ENCODE measurements around the gene OGA. TPM values are rescaled to one million over a fixed set of nuclear protein-coding genes. Genes with fewer than 3 reads are reported as not detected.

OGA gene
- total and polyA plus RNA-seq, 9 of the 15 experiments (the other 6 are each of a cell fraction or from before 2014, with no cell fraction given) = 13.5 to 73.5 (median 59.5) TPM

- 0 out of 2 replicates have a peak, but pooled peaks cover under 1% of the 10 kb centered on the region for H4K20me1 ChIP-seq (replicated peaks; ENCODE audit: control insufficient read depth, insufficient read depth, low read length)
- intact Hi-C loops (cut with micrococcal nuclease) (loop anchor here (5.0 to 10.0 kb wide), 2 partner anchors 216 to 274 kb away; partner anchors contain the start of gene ARMH3), in situ Hi-C loops (cut with MboI) (loop anchor here (5.0 to 25.0 kb wide), 5 partner anchors 236 to 771 kb away; partner anchors contain the start of genes ACTR1A, CUEDC2 and SUFU)
- TSS peak; percentile 27 for BruUV-seq (replicated peaks)
- H3K9ac ChIP-seq (ENCODE audit: insufficient read depth in 1 of 2, low read depth in 2 of 2, low read length in 2 of 2) = peak overlapping the region in 1 of 2 experiments; percentile 83; a peak in 1 of 4 replicates
- peaks cover 2% of the 10 kb centered on the region; the same call in 1 of the 3 replicates for H3K36me3 ChIP-seq (ENCODE audit: control insufficient read depth, insufficient read depth, low read length)
- ChIA-PET CTCF (ENCODE audit: low intra/inter-chr PET ratio) (interaction anchor here (0.5 to 2.5 kb wide), 6 partner anchors 230 to 763 kb away, joined by 3 to 29 read pairs (median 4); no protein-coding TSS in a partner anchor), POLR2A (interaction anchor here (0.6 to 2.9 kb wide), 17 partner anchors 17 to 311 kb away, joined by 3 to 35 read pairs (median 3); partner anchors contain the start of genes ARMH3, NOLC1 and OGA)
- peak; percentile 85 for FAIRE-seq
- peak overlapping the region; percentile 32; the same call in 1 of the 2 replicates for H3K4me2 ChIP-seq (ENCODE audit: insufficient read depth, low read length)
- 66% methylated on average over 33 of the region's 46 CpGs for WGBS (ENCODE audit: insufficient coverage, low coverage, missing lambda C conversion rate)
- no peaks in the 10 kb centered on the region for H3K9me3 ChIP-seq (replicated peaks; ENCODE audit: control insufficient read depth, insufficient read depth, low read depth, low read length)
- no peaks in the 10 kb centered on the region for H3K27me3 ChIP-seq (ENCODE audit: control insufficient read depth in 2 of 2, insufficient read depth in 2 of 2, low read length in 2 of 2)
- H3K27ac ChIP-seq (ENCODE audit: extremely low read depth, low read depth, low read length) = no peak overlapping the region
- H3K9me1 ChIP-seq (ENCODE audit: control insufficient read depth, insufficient read depth, low read length) = no peaks in the 10 kb centered on the region
- no peaks in the 10 kb centered on the region for H3K79me2 ChIP-seq (ENCODE audit: control insufficient read depth, insufficient read depth, low read length)
- DNase-seq (ENCODE audit: extremely low read depth in 1 of 4, low spot score in 3 of 4) = peak; percentile 69 to 85 (median 76)
- 0 out of 2 replicates have a peak overlapping the region, but pooled peaks have one; percentile 30 for H2AFZ ChIP-seq (ENCODE audit: low read depth, low read length)
- no peak overlapping the region for H3K4me3 ChIP-seq
- peaks cover under 1 to 21% of the 10 kb centered on the region in 2 experiments; a peak in 4 of 5 replicates for H3K4me1 ChIP-seq (replicated peaks in 1 of 2; ENCODE audit: control insufficient read depth in 2 of 2, insufficient read depth in 2 of 2, low read length in 2 of 2)
- ATAC-seq = peak; percentile 95
- TF ChIP-seq POU5F1 (IDR thresholded peaks at IDR 0.05; ENCODE audit: borderline replicate concordance, low read depth, low read length, partially characterized antibody) (no peak), SMC3 (conservative IDR thresholded peaks at IDR 0.05; ENCODE audit: insufficient read depth, low read depth, low read length) (peak; percentile 87), ZNF398 (CRISPR knock-in tag; IDR thresholded peaks at IDR 0.05) (no peak), ZNF766 (CRISPR knock-in tag; conservative IDR thresholded peaks at IDR 0.05) (no peak), ID3 (CRISPR knock-in tag; IDR thresholded peaks at IDR 0.05) (no peak), ID3 (tag; IDR thresholded peaks at IDR 0.05) (no peak), NCOA2 (IDR thresholded peaks at IDR 0.05; ENCODE audit: partially characterized antibody in 2 of 2) (no peak), ZNF551 (CRISPR knock-in tag; IDR thresholded peaks at IDR 0.05) (no peak), ZNF584 (CRISPR knock-in tag; IDR thresholded peaks at IDR 0.05; ENCODE audit: low read depth) (no peak), FOSL1 (tag; conservative IDR thresholded peaks at IDR 0.05) (no peak), ELF4 (CRISPR knock-in tag; IDR thresholded peaks at IDR 0.05) (no peak), SP1 (CRISPR knock-in tag; IDR thresholded peaks at IDR 0.05) (0 out of 2 replicates have a peak, but pooled peaks have one; percentile 30), NCOA1 (IDR thresholded peaks at IDR 0.05; ENCODE audit: low read depth) (no peak), HIVEP1 (CRISPR knock-in tag; IDR thresholded peaks at IDR 0.05) (no peak), SOX6 (IDR thresholded peaks at IDR 0.05) (0 out of 2 replicates have a peak, but pooled peaks have one; percentile 18), ZNF707 (CRISPR knock-in tag; conservative IDR thresholded peaks at IDR 0.05) (no peak), RUNX1 (IDR thresholded peaks at IDR 0.05; ENCODE audit: low read depth) (0 out of 2 replicates have a peak, but pooled peaks have one; percentile 54)
- TF ChIP-seq, protein P1, sequence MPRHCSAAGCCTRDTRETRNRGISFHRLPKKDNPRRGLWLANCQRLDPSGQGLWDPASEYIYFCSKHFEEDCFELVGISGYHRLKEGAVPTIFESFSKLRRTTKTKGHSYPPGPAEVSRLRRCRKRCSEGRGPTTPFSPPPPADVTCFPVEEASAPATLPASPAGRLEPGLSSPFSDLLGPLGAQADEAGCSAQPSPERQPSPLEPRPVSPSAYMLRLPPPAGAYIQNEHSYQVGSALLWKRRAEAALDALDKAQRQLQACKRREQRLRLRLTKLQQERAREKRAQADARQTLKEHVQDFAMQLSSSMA (CRISPR knock-in tag; IDR thresholded peaks at IDR 0.05) = no peak
Measured at GRCh38 chr10:101840741-101841453, 22.7 kb upstream of the OGA start.

Data from K562 (cell line).